Sciatic nerve (tissue), 2 donors: ENCODE results near the gene TEKT3. TPM values are rescaled to one million over a fixed set of nuclear protein-coding genes. Genes with fewer than 3 reads are reported as not detected.

Source experiments
- ATAC-seq: fragments of 200-7000 bp; cut with Tn5 transposase; one replicate; pipeline ENCODE4 v1.9.1; 2020; ENCODE audit warnings: mild to moderate bottlenecking, moderate library complexity
- DNase-seq: peaks from one replicate; pipeline ENCODE4 v3.0.0-alpha.2; 2020; ENCODE audit warnings: low spot score
- intact Hi-C: fragments of 100-400 bp; cut with DNase I; formaldehyde crosslinking; loops from one replicate; pipeline ENCODE4 v1.14.2; 2022
- total RNA-seq: library from RNA; stranded (reverse); fragmentation: NEBNext Ultra II Directional; extraction: Animal tissue kit (Norgen Biotek cat#: 25700); gene quantifications from one replicate; pipeline ENCODE4 v1.2.1, GENCODE V29; 2021
- donor health status: DM: no; HTN: no; CAD: no.
- donor health status: DM: no; HTN: no; CAD: no.

TEKT3 gene
- total RNA-seq, 1 donor from 2014 or later = 3.5 TPM

DNA sequence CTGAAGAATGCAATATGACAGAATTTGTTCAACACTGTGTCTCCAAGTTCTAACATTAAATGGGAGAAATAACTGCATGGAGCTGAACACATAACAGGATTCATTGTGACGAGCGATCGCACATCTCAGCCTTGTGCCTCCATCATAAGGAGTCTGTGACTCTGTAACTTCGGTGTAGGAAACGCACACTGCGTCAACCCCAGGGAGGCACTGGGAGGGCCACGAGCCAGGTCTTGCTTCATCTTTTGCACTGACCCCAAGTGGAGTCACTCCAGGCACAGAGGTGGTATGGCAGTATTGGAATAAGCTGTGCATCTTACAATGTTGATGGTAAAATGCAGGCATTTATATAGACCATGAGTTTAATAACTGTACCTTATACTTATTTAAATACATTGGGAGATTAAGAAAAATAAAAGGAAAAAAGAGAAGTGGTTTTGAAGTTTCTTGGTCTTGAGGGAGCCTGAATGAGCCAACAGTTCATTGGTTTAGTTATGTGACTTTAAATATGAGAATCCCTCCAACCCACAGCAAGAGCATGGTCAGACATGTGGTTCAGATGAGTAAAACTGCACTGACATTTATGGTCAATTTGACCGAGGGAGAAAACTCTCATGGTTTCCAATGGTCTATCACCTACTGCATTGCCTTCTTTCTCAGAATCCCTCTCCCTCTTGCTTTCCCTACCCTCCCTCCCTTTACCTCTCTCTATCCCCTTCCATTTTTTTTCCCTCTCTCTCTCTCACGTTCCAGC lies 70.6 kb downstream of the TEKT3 start:
- peak; percentile 53 for ATAC-seq
- intact Hi-C loops = no loop called here
- DNase-seq = no peak

DNA sequence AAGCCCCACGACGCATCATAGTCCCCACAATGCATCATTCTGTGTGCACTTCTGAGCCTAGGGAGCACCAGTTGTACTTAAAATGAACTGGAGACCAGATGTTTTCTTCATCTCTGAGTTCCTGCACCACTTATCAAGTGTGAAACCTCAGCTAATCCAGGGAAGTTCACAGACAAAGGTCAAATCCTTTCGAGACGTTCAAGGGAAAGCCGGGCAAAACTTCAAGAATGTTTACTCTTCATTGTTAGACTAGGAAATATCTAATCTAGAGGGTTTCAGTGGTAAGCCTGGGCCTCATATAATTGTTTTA lies 71.7 kb downstream of the TEKT3 start:
- DNase-seq (no peak), ATAC-seq (peak; percentile 8)
- intact Hi-C loops = loop anchor here (10.0 kb wide), 1 partner anchor 135 kb away; no protein-coding TSS in a partner anchor

DNA sequence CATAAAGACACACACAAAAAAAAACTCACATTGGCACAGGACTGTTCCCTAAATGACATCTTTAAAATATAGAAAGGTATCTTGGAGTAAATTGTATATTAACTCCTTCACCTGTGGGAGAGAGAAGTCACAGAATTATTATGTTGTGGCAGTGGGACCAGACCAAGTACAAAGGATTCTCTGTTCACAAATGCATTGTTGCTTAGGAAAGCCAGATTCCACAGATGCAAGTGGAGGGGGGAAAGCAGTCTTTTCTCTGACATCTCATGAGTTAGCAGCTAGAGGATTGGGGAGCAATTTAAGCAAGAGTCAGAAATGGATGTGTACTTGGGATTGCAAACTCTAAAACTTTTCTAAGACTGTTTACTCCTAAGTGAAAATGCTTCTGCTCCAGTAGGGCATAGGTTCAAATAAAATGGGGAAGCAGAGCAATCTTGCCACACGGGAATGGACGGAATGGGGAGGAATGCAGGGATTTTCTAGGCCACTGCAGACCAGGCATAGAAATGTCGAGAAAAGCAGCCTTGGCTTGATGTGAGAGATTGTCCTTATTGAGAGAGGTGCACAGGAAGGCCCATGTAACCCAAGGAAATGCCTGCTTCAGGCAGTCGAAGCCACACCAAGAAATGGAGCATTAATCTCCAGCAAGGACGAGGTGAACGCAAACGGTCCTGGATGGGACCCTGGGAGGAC lies 72.2 kb downstream of the TEKT3 start:
- intact Hi-C loops = loop anchor here (10.0 kb wide), 1 partner anchor 136 kb away; no protein-coding TSS in a partner anchor
- DNase-seq = no peak
- no peak for ATAC-seq

DNA sequence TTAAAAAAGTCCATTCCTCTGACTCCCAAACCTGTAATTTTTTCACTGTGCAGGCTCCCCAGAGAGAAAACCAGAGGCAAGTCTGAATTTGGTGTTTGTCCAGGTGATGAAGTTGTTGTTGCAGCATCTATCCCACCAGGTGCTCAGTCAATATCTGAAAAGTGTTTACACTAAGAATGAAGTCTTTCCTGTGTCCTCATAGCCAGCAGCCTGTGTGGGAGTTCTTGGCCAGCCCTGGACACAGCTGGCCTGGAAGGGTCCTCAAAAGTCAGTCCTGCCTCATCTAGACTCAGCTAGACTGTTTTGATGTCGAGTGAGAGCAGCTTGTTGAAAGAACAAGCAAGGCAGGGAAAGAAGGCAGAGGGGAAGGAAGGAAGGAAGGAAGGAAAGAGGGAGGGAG lies 72.9 kb downstream of the TEKT3 start:
- DNase-seq (no peak), ATAC-seq (peak; percentile 32)
- intact Hi-C loops = loop anchor here (10.0 kb wide), 1 partner anchor 136 kb away; no protein-coding TSS in a partner anchor

DNA sequence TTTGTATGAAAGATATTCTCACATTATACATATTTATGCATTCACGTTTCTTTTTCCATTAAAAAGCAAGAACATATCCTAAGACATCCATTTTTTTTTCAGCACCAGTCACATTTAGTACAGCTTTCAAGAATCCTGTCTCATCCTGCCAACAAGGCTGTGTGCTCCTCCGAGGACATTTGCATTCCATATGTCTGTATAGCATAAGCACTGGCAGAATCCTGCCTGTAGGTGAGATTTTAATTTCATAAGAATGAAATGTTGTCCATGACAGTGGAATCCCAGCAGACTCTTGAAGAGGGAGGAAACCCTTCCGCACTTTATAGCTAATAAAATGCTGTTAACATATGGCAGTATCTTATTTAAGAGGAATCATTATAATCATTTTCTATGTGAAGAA lies 73.4 kb downstream of the TEKT3 start:
- DNase-seq (no peak), ATAC-seq (no peak)
- intact Hi-C loops = loop anchor here (10.0 kb wide), 1 partner anchor 137 kb away; no protein-coding TSS in a partner anchor

DNA sequence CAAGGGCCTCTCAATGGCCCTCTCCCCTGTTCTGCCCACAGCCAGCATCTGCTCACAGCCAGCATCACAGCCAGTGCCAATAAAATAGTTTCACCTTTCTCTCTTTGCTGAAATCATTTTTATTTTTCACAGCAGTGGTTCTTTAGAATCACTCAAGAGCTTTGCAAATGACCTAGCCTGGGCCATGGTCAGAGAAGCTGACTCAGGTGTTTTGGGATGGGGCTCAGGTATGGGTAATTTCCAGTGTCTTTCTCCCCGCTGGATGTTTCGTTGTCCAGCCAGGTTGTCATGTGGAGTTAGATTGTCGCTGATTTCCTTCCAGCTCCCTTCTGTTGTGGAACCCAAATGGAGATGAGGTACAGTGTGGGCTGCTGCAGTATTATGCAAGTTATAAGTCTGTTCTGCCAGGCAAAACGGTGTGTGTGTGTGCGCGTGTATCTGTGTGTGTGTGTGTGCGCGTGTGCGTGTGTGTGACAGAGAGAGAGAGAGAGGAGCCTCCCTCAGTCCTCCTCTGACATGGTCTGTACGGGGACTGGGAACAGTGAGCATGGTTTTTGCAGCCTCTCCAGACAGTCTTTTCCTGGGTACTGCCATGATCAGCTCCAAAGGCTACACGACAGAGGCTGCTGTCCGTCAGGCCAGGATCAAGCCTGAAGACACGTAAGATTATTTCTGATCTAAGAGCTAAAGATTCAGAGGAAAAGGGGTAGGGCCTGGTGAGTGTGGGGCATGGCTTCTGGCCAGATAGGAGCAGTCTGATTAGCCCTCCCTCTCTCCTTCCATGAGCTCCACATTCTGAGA lies 74.9 kb downstream of the TEKT3 start:
- DNase-seq (no peak), ATAC-seq (no peak)
- intact Hi-C loops = loop anchor here (10.0 kb wide), 1 partner anchor 138 kb away; no protein-coding TSS in a partner anchor

DNA sequence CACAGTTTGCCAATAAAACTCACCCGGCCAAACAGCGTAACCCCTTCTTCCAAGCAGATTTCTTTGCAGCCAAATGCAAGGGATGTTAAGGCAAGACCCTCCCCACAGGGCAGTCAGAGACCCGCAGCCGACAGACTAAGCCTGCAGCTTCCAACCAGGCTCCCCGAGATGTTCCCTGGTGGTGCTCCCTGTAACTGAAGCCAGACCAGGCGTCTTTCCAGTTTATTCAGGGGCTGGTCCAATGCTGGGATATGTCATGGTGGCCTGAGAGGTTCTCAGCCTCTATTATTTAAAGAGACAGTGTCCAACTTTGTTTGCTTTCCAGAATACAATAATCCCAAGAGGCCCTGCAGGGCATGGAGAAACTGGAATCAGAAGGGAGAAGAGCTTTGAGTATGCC lies 76.3 kb downstream of the TEKT3 start, which contains the start of gene PMP22:
PMP22 (minus strand) TSS at position 196 of the 400 bp plus-strand sequence. CDS start 4,599 bp downstream, outside the sequence.
- intact Hi-C loops = loop anchor here (10.0 kb wide), 1 partner anchor 140 kb away; no protein-coding TSS in a partner anchor
- ATAC-seq (no peak), DNase-seq (no peak)

DNA sequence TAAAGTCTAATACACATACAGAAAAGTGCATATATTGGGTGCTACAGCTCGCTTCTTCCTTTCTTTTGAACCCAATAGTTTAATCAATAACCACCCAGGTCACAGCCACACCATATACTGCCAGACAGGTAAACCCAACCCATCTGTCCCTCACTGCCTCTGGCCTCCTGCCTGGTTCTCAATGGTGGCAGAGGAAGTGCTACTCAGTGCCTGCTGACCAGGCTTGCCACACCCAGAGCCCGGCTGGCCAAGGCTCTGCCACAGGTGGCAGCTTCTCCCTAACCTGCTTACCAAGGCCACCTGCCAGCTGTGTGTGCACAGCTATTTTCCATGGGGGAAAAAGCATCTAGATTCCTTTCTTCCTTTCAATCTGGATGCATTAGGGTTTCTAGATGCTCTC lies 76.9 kb downstream of the TEKT3 start:
- no peak for DNase-seq
- no peak for ATAC-seq
- intact Hi-C loops = loop anchor here (10.0 kb wide), 1 partner anchor 140 kb away; no protein-coding TSS in a partner anchor

DNA sequence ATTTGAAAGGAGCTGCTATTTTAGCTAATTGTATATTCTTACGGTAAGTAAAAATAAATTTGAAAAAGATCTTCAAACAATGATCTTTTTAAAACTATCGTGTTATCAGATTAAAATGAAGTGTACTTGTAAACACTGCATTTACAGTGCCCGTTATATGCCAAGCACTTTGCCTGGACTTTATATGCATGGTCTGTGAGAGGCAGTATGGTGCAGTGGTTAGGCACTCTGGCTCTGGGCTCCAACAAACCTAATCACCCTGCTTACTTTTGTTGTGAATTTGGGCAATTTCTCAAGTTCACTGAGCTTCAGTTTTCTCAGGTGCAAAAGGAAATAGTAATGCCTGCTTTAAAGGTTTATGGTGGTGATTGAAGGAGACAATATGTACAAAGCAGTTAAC lies 77.7 kb downstream of the TEKT3 start:
- intact Hi-C loops = loop anchor here (10.0 kb wide), 1 partner anchor 141 kb away; no protein-coding TSS in a partner anchor
- ATAC-seq = no peak
- DNase-seq = no peak

DNA sequence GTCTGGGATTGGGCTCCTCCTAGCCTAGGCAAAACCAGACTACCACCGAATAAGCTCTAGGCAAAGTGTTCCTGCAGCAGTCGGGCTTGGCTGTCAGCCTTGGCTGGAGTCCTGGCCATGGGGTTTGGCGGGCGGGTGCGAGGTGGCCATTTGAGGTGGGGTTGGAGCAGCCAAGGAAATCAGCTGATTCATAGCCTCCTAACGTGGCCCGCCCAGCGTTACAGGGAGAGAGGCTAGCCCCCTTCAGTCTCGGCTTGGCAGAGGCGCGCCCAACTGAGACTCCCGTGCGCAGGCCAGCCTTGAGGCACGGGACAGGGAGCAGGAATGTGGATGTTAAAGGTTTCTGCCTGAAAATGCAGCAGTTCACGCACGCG lies 78.2 kb downstream of the TEKT3 start:
- intact Hi-C loops = loop anchor here (10.0 kb wide), 1 partner anchor 142 kb away; no protein-coding TSS in a partner anchor
- ATAC-seq = peak; percentile 75
- peak; percentile 92 for DNase-seq

DNA sequence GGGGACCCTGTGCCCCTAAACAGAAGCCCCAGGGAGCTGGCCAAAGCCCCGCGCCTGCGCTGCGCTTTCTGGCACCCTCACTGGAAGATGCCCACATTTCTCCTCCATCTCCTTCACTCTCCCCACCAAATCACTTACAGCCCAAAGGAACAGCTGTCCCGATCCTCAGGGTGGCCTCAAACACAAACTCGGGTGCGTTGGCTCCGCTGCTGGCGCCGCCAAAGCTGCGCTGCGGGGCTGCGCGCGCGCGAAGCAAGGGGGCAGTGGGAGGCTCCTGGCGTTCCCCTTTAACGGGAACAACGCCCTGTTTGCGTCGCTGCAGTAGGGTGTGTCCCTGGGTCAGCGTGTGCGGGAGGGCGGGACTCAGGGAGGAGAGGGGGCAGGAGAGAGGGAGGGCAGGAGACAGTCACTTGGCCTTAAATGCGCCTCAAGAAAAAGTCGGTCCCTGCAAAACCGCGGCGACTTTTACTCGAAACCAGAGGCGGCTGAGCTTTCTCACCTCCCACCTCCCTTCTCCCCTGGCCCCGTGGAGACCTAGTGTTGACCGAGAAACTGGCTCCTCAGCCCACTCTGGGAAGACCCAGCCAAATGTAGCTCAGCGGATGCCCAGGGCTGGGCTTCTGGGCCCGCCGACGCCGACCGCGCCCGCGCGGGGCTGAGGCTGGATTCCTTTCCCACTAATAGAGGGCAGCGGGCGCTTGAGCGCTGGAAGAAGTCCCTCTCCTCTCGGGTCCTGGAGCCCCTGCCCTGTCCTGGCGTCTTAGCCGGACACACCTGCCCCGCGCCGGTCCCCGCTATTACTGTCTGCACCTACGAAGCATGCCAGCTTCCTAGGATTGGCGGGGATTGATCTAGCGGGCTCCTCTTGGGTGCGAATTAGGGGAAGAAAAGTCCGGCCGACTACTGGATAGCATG lies 78.8 kb downstream of the TEKT3 start:
- intact Hi-C loops = loop anchor here (10.0 kb wide), 1 partner anchor 142 kb away; no protein-coding TSS in a partner anchor

DNA sequence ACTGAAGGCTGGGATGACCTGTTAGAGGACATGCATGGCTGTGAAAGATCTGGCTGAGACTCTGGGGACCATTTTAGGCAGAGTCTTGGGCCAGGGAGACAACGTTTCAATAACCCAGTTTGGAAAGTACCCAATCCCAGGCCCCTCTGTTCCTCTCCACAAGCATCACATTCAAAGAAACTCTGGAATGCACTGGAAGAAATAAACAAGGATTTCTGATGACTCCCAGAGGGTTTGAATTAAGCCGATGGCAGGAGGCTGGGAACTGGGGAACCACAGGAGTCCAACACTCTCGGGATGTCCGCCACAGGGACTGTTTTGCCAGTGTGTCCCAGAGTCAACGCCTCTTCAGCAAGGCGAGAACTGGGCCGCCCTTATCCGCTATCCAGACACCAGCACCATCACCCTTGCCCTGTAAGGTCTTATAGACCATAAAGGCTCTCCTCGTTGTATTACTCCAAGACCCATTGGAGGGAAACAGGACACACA lies 79.6 kb downstream of the TEKT3 start:
- DNase-seq (no peak), ATAC-seq (peak; percentile 6)

More for the DNA sequence above, 78.8 kb downstream of the TEKT3 start:
- peak; percentile 94 for ATAC-seq
- peak; percentile 94 for DNase-seq

DNA sequence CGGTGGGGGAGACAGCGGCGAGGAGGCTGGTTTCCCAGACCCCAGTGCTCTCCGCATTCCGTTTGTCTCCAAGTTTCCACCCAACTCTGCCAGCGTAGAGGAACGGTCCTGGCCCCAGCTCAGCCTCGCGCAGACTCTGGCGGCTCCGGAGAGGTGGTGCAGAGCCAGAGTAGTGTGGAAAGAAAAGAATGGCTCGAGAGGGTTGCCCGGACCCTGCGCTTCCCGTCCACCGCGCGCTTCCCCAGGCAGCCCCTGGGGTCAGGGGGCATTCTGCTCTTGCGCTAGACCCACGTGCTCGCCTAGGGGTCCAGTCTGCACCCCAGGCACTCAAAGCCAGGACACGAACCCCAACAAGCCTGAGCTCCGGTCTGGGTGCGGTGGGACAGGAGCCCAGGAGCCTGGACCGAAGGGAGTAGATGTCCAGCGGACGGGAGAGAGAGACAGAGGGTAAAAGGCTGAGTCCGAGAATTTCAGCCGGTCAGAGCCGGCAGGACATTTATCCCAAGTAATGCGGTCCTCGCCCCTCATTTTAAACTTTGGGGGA lies 80.1 kb downstream of the TEKT3 start:
- DNase-seq (peak; percentile 74), ATAC-seq (peak; percentile 29)
- intact Hi-C loops = loop anchor here (2.0 to 10.0 kb wide), 2 partner anchors 143 to 241 kb away; no protein-coding TSS in a partner anchor

More for the DNA sequence above, 79.6 kb downstream of the TEKT3 start:
- intact Hi-C loops = loop anchor here (2.0 to 10.0 kb wide), 2 partner anchors 143 to 241 kb away; no protein-coding TSS in a partner anchor

DNA sequence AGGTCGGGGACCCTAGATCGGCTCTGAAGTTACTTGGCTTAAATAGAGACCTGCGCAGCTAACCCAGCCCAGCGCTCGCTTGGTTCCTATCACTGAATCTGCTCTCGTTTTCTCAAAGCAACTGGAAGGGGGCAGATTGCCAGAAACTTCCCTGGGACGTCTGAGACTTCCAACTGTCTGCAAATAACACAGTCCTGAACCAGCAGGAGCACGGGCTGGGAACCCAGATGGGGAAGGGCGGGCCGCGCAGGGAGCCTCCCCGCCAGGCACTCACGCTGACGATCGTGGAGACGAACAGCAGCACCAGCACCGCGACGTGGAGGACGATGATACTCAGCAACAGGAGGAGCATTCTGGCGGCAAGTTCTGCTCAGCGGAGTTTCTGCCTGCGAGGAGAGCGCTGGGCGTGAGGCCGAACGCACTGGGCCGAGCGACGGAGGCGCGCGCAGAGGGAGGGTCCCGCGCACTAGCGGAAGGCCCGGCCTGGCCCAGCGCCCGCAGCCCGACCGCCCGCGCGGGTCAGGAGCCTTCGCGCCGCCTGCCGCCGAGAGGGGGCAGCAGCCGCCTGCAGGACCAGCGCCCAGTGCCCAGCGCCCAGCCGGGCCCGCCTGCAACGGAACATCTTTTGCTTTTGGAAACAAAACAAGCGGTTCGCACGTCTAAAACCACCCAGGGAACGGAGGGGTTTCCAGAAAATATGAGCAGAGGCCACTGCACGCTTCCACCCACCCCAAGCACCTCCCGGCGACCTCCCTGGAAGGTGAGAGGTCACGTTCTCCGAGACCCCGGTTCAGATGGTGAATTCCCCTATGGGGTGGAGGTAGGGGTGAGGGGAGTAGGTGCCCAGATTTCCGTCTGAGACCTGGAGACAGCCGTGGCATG lies 80.8 kb downstream of the TEKT3 start:
- DNase-seq (peak; percentile 93), ATAC-seq (peak; percentile 64)
- intact Hi-C loops = loop anchor here (2.0 to 10.0 kb wide), 2 partner anchors 144 to 242 kb away; no protein-coding TSS in a partner anchor

DNA sequence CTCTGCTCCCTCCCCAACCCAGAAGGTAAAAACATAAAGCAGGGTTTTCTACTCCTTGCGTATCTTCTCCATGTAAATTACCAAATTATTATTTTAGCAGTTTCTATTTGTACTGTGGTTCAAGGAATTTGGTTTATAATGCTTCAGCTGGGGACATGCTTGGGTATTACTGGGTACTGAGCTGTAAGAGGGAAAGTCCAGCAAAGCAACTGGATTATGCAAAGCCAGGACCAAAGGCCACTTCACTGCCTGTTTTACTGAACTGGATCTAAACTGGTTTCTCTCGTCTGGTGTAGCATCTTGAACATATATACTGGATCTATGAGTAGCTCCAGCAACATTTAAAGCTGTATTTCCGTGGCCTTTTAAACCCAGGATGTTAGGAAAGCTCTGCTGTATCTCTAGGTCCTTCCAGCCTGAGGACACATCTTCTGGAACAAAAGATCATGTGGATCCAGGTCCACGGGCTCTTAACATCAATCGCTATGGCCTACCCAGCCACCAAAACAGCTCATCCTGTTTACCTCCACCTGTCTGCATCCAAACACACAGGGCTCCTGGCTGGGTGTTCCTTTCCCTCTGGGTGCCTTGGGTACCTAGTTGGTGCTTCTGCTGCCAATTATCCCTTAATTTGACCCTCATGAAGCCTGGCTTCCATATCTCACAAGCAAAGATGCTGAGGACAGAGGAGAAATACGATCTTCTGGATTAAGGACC lies 83.4 kb downstream of the TEKT3 start:
- DNase-seq (no peak), ATAC-seq (no peak)
- intact Hi-C loops = no loop called here
